Measurements from ENCODE around the gene ESRP2. TPM values are rescaled to one million over a fixed set of nuclear protein-coding genes. Genes with fewer than 3 reads are reported as not detected.
A peak's percentile ranks its signal among the peaks of the same experiment; 100 is the strongest.

ESRP2 gene
- total and polyA plus RNA-seq, 7 experiments from 2014 or later, result 0.11 to 0.29 TPM; not detected in 5

GRCh38 chr16:68246666-68247065 lies 10.7 kb upstream of the ESRP2 start:
- ATAC-seq (no peak), DNase-seq (no peak)
- Histone ChIP-seq H3K4me3 (ENCODE audit: low read length) (no peak overlapping the region), H3K27ac (ENCODE audit: low read depth, low read length) (no peak overlapping the region), H3K9me3 (ENCODE audit: control insufficient read depth in 2 of 3, low read length in 3 of 3) (no peaks in the 10 kb centered on the region), H3K27me3 (ENCODE audit: control insufficient read depth in 2 of 2, insufficient read depth in 2 of 2, low read length in 2 of 2) (no peaks in the 10 kb centered on the region), H3K36me3 (ENCODE audit: control insufficient read depth in 2 of 3, insufficient read depth in 3 of 3, low read length in 3 of 3) (peaks cover 0 to 30% (median 0%) of the 10 kb centered on the region in 3 experiments), H3K4me1 (ENCODE audit: control insufficient read depth in 2 of 2, insufficient read depth in 2 of 2, low read length in 2 of 2) (peaks cover 13 to 14% of the 10 kb centered on the region in 2 donors)
- intact Hi-C loops (cut with micrococcal nuclease), result loop anchor here in 1 of 2 donors (5.0 to 10.0 kb wide), 2 partner anchors 171 to 762 kb away; partner anchors contain the start of genes AGRP and ATP6V0D1
- Mint-ChIP-seq H3K27ac (peak overlapping the region in 1 of 9 donors; percentile 69), H3K36me3 (peaks cover 0 to 13% (median 4%) of the 10 kb centered on the region in 5 donors), H3K9me3 (peaks cover 0 to 2% (median 0%) of the 10 kb centered on the region in 11 donors), H3K4me3 (peak overlapping the region in 9 of 10 donors; percentile 91 to 99 (median 98)), H3K27me3 (peaks cover 0 to 2% (median 0%) of the 10 kb centered on the region in 5 donors), H3K4me1 (peaks cover 8 to 33% (median 29%) of the 10 kb centered on the region in 7 donors)
- ChIA-PET CTCF (no interaction called here), POLR2A (interaction anchor here (1.3 kb wide), 1 partner anchor 9 kb away, joined by 6 read pairs; no protein-coding TSS in a partner anchor)

GRCh38 chr16:68246121-68246520 lies 10.2 kb upstream of the ESRP2 start:
- no peak for ATAC-seq
- intact Hi-C loops (cut with micrococcal nuclease), result loop anchor here in 1 of 2 donors (5.0 to 10.0 kb wide), 2 partner anchors 171 to 761 kb away; partner anchors contain the start of genes AGRP and ATP6V0D1
- Histone ChIP-seq H3K36me3 (ENCODE audit: control insufficient read depth in 2 of 3, insufficient read depth in 3 of 3, low read length in 3 of 3) (peaks cover 0 to 25% (median 0%) of the 10 kb centered on the region in 3 experiments), H3K27me3 (ENCODE audit: control insufficient read depth in 2 of 2, insufficient read depth in 2 of 2, low read length in 2 of 2) (no peaks in the 10 kb centered on the region), H3K4me1 (ENCODE audit: control insufficient read depth in 2 of 2, insufficient read depth in 2 of 2, low read length in 2 of 2) (peaks cover 13 to 14% of the 10 kb centered on the region in 2 donors), H3K27ac (ENCODE audit: low read depth, low read length) (no peak overlapping the region), H3K9me3 (ENCODE audit: control insufficient read depth in 2 of 3, low read length in 3 of 3) (no peaks in the 10 kb centered on the region), H3K4me3 (ENCODE audit: low read length) (peak overlapping the region; percentile 99)
- Mint-ChIP-seq H3K36me3 (peaks cover 0 to 12% (median 3%) of the 10 kb centered on the region in 5 donors), H3K27me3 (peaks cover 0 to 2% (median 0%) of the 10 kb centered on the region in 5 donors), H3K4me3 (peak overlapping the region; percentile 91 to 100 (median 98)), H3K9me3 (peaks cover 0 to 2% (median 0%) of the 10 kb centered on the region in 11 donors), H3K27ac (peak overlapping the region in 5 of 9 donors; percentile 46 to 94 (median 73)), H3K4me1 (peaks cover 8 to 33% (median 29%) of the 10 kb centered on the region in 7 donors)
- CTCF ChIA-PET, result interaction anchor here (1.4 to 2.3 kb wide), 2 partner anchors 16 to 18 kb away, joined by 7 to 9 read pairs; partner anchors contain the start of gene SLC7A6
- no peak for DNase-seq
- POLR2A ChIA-PET, result interaction anchor here (0.8 to 1.4 kb wide), 4 partner anchors 9 to 161 kb away, joined by 3 to 6 read pairs (median 4); partner anchors contain the start of genes NFATC3, PRMT7 and SLC7A6OS

- ChIA-PET CTCF (interaction anchor here (0.9 to 2.3 kb wide), 4 partner anchors 16 to 151 kb away, joined by 4 to 9 read pairs (median 8); partner anchors contain the start of gene SLC7A6), POLR2A (interaction anchor here (0.6 to 1.4 kb wide), 9 partner anchors 12 to 352 kb away, joined by 3 to 6 read pairs (median 3); partner anchors contain the start of genes NFATC3, PRMT7, PSKH1 and SLC7A6OS)
- H3K27ac ChIP-seq (ENCODE audit: low read depth, low read length), result peak within 1 kb of the TSS; percentile 68
- peaks cover 0 to 2% (median 0%) of the 10 kb centered on the region in 5 donors for H3K27me3 Mint-ChIP-seq
- peaks cover 13 to 14% of the 10 kb centered on the region in 2 donors for H3K4me1 ChIP-seq (ENCODE audit: control insufficient read depth in 2 of 2, insufficient read depth in 2 of 2, low read length in 2 of 2)
- peaks cover 8 to 33% (median 28%) of the 10 kb centered on the region in 7 donors for H3K4me1 Mint-ChIP-seq
- H3K27me3 ChIP-seq (ENCODE audit: control insufficient read depth in 2 of 2, insufficient read depth in 2 of 2, low read length in 2 of 2), result no peaks in the 10 kb centered on the region
- H3K4me3 Mint-ChIP-seq, result peak within 1 kb of the TSS; percentile 91 to 100 (median 98)
- H3K9me3 ChIP-seq (ENCODE audit: control insufficient read depth in 2 of 3, low read length in 3 of 3), result no peaks in the 10 kb centered on the region
- H3K36me3 Mint-ChIP-seq, result peaks cover 0 to 7% (median 0%) of the 10 kb centered on the region in 5 donors
- DNase-seq (peak; percentile 89 to 96 (median 94)), ATAC-seq (peak; percentile 99)
- peaks cover 0 to 19% (median 0%) of the 10 kb centered on the region in 3 experiments for H3K36me3 ChIP-seq (ENCODE audit: control insufficient read depth in 2 of 3, insufficient read depth in 3 of 3, low read length in 3 of 3)
- intact Hi-C loops (cut with micrococcal nuclease), result loop anchor here (1.0 to 10.0 kb wide), 9 partner anchors 8 to 760 kb away; partner anchors contain the start of genes SLC7A6OS (in 2 of the 2), AGRP (in 1 of the 2), ATP6V0D1 (in 1 of the 2) and NFATC3 (in 1 of the 2)
- peak within 1 kb of the TSS; percentile 61 to 94 (median 86) for H3K27ac Mint-ChIP-seq
- H3K9me3 Mint-ChIP-seq, result peaks cover 0 to 2% (median 0%) of the 10 kb centered on the region in 11 donors
- H3K4me3 ChIP-seq (ENCODE audit: low read length), result peak within 1 kb of the TSS; percentile 99
These were observed 9.3 kb upstream of the ESRP2 start, which contains the start of gene PLA2G15 for GRCh38 chr16:68244903-68245853. Gene PLA2G15, plus strand, starts transcription at chr16:68245373. Its CDS starts 54 bp downstream, at chr16:68245427.

- Histone ChIP-seq H3K27me3 (ENCODE audit: control insufficient read depth in 2 of 2, insufficient read depth in 2 of 2, low read length in 2 of 2) (no peaks in the 10 kb centered on the region), H3K27ac (ENCODE audit: low read depth, low read length) (peak overlapping the region; percentile 68), H3K9me3 (ENCODE audit: control insufficient read depth in 2 of 3, low read length in 3 of 3) (no peaks in the 10 kb centered on the region), H3K4me1 (ENCODE audit: control insufficient read depth in 2 of 2, insufficient read depth in 2 of 2, low read length in 2 of 2) (peaks cover 13 to 14% of the 10 kb centered on the region in 2 donors), H3K36me3 (ENCODE audit: control insufficient read depth in 2 of 3, insufficient read depth in 3 of 3, low read length in 3 of 3) (peaks cover 0 to 14% (median 0%) of the 10 kb centered on the region in 3 experiments), H3K4me3 (ENCODE audit: low read length) (peak overlapping the region; percentile 99)
- ChIA-PET CTCF (interaction anchor here (0.9 to 2.3 kb wide), 5 partner anchors 17 to 151 kb away, joined by 3 to 9 read pairs (median 7); partner anchors contain the start of gene SLC7A6), POLR2A (interaction anchor here (0.5 to 1.2 kb wide), 4 partner anchors 13 to 70 kb away, joined by 3 to 6 read pairs (median 4); no protein-coding TSS in a partner anchor)
- H3K9me3 Mint-ChIP-seq, result peaks cover 0 to under 1% (median 0%) of the 10 kb centered on the region in 11 donors
- no peak for DNase-seq
- H3K4me1 Mint-ChIP-seq, result peaks cover 8 to 39% (median 29%) of the 10 kb centered on the region in 7 donors
- ATAC-seq, result no peak
- intact Hi-C loops (cut with micrococcal nuclease), result loop anchor here (5.0 to 10.0 kb wide), 2 partner anchors 268 to 760 kb away; partner anchors contain the start of genes AGRP (in 1 of the 2) and ATP6V0D1 (in 1 of the 2)
- H3K27me3 Mint-ChIP-seq, result peaks cover 0 to 2% (median 0%) of the 10 kb centered on the region in 5 donors
- peak overlapping the region in 7 of 9 donors; percentile 9 to 94 (median 73) for H3K27ac Mint-ChIP-seq
- peak overlapping the region; percentile 91 to 100 (median 98) for H3K4me3 Mint-ChIP-seq
- H3K36me3 Mint-ChIP-seq, result peaks cover 0 to 6% (median 0%) of the 10 kb centered on the region in 5 donors
These were observed 8.6 kb upstream of the ESRP2 start for GRCh38 chr16:68244481-68244902.

GRCh38 chr16:68242926-68243858 lies 7.3 kb upstream of the ESRP2 start:
- H3K4me1 Mint-ChIP-seq, result peaks cover 8 to 48% (median 34%) of the 10 kb centered on the region in 7 donors
- no peak overlapping the region for H3K27ac Mint-ChIP-seq
- intact Hi-C loops (cut with micrococcal nuclease), result loop anchor here (5.0 to 10.0 kb wide), 2 partner anchors 269 to 758 kb away; partner anchors contain the start of genes AGRP (in 1 of the 2) and ATP6V0D1 (in 1 of the 2)
- DNase-seq (peak in 1 of 9 donors; percentile 5), ATAC-seq (no peak)
- POLR2A ChIA-PET, result interaction anchor here (0.8 to 1.0 kb wide), 2 partner anchors 13 to 31 kb away, joined by 3 to 4 read pairs; no protein-coding TSS in a partner anchor
- peaks cover 0 to 2% (median 0%) of the 10 kb centered on the region in 5 donors for H3K27me3 Mint-ChIP-seq
- CTCF ChIA-PET, result interaction anchor here (0.6 to 3.3 kb wide), 5 partner anchors 17 to 235 kb away, joined by 3 to 13 read pairs (median 3); no protein-coding TSS in a partner anchor
- H3K4me1 ChIP-seq (ENCODE audit: control insufficient read depth in 2 of 2, insufficient read depth in 2 of 2, low read length in 2 of 2), result peaks cover 13 to 20% of the 10 kb centered on the region in 2 donors
- H3K4me3 Mint-ChIP-seq, result peak overlapping the region in 8 of 10 donors; percentile 21 to 98 (median 72)
- no peak overlapping the region for H3K4me3 ChIP-seq (ENCODE audit: low read length)
- peaks cover 0 to 2% (median 0%) of the 10 kb centered on the region in 5 donors for H3K36me3 Mint-ChIP-seq
- no peaks in the 10 kb centered on the region for H3K9me3 ChIP-seq (ENCODE audit: control insufficient read depth in 2 of 3, low read length in 3 of 3)
- peaks cover 0 to 5% (median 0%) of the 10 kb centered on the region in 3 experiments for H3K36me3 ChIP-seq (ENCODE audit: control insufficient read depth in 2 of 3, insufficient read depth in 3 of 3, low read length in 3 of 3)
- peaks cover 0 to 2% (median 0%) of the 10 kb centered on the region in 11 donors for H3K9me3 Mint-ChIP-seq
- no peak overlapping the region for H3K27ac ChIP-seq (ENCODE audit: low read depth, low read length)
- no peaks in the 10 kb centered on the region for H3K27me3 ChIP-seq (ENCODE audit: control insufficient read depth in 2 of 2, insufficient read depth in 2 of 2, low read length in 2 of 2)
